Left forelimb (tissue), 1 donor: Measurements from ENCODE around the gene KCNG2.

Source experiments
- DNase-seq: peaks from one replicate; pipeline ENCODE4 v3.0.0-alpha.2; 2018; ENCODE audit warnings: low spot score

Gene KCNG2

GRCh38 chr18:79940814-79941472 lies 143.2 kb downstream of the KCNG2 start:
- peak; percentile 31 for DNase-seq

DNA sequence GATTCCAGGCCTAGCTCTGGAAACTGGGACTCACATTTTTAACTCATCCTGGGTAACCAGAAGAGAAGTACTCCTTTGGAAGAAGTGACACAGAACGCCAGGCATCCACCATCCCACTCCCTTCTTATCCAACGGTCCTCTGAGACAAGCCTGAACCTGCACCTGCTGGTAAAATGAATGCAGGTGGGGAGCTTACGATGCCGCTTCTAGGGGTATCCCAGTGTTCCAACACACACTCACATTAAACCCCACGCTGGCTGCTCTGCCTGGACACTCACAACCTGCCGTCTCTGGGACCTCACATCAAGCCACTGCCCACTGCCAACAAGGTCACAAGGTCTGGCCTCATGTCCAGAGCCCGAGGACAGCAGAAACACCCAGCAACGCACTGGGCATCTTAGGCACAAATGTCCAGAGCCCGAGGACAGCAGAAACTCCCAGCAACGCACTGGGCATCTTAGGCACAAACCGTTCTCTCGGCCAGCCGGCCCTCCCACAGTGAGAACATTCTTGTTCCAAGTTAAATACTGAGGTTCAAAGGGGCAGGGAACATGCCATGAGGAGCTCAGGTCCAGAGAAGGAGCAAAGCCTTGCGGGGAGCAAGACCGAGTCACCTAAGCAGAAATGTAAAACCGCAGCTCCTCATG lies 143.9 kb downstream of the KCNG2 start:
- peak; percentile 25 for DNase-seq

GRCh38 chr18:79942211-79942610 lies 144.5 kb downstream of the KCNG2 start:
- peak; percentile 15 for DNase-seq

- peak; percentile 33 for DNase-seq
Observed at GRCh38 chr18:79942786-79943607, 145.3 kb downstream of the KCNG2 start.

GRCh38 chr18:79943608-79944125 lies 145.9 kb downstream of the KCNG2 start:
- peak; percentile 63 for DNase-seq

DNA sequence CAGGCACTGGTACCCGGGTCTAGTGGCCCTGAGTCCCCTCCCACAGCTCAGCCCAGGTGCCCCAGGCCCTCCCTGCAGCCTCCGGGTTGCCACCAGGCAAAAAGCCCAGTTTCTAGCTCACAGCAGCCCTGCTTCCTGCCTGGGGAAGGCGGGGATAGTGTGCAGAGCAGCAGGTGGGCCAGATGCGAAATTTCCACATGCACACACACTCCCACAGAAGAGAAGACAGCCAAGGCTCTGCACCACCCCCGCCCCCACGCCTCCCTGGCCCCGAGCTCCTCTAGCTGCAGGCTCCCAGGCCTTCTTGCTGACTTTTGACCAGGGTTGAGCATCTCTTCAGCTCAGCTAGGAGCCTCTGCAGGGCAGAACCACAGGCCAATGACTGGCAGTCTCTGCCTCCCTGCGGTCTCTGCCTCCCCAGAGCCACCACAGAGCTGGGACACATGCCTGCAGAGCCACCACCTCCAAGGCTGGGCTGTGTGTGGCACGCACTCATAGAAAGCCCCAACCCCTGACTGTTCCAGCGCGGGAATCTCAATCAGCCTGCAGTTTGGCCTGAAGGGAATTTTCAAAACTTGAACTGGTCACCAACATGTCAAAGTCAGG lies 146.5 kb downstream of the KCNG2 start:
- DNase-seq: peak; percentile 68

GRCh38 chr18:79944746-79945117 lies 147.0 kb downstream of the KCNG2 start:
- DNase-seq: no peak

DNA sequence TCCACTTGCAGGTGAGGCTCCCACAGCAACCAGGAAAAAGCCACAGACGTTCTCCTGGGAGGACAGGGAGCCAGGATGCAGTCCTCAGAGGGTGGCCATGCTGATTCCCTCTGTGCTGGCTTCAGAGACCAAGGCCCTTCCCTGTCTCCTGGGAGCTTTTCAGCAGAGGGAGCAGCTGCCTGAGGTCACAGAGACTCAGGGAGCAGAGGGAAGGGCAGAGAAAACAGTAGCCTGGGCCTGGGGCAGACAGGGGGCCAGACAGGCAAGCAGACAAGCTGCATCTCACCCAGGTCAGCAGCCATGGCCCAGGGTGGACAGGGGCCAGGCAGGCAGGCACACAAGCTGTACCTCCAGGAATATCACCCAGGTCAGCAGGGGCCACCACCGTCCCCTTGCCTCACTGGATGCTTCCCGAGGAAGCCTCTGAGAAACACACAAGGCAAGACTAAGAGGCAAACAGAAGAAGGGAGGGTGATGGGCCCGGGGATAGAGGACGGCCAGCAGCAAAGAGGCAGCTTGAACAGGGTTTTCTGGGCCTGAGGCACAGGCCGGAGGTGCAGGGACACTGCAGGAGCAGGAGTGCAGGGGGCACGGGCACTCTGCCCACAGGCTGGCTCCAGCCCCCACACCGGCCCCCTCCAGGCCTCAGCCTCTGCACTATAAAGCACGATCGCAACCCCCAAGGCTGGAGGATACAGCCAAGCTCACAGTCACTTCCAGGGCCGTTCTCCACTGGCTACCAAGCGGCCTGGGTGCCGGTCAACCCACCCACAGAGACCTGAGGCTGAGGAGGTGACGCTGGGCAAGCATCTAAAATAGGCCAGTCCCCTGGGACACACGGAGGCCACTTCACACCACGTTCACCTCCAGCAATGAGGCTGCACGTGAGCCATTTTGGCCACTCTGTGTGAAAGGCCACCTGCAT lies 147.6 kb downstream of the KCNG2 start:
- DNase-seq: peak; percentile 17

GRCh38 chr18:79947054-79947755 lies 149.5 kb downstream of the KCNG2 start:
- peak; percentile 38 for DNase-seq

DNA sequence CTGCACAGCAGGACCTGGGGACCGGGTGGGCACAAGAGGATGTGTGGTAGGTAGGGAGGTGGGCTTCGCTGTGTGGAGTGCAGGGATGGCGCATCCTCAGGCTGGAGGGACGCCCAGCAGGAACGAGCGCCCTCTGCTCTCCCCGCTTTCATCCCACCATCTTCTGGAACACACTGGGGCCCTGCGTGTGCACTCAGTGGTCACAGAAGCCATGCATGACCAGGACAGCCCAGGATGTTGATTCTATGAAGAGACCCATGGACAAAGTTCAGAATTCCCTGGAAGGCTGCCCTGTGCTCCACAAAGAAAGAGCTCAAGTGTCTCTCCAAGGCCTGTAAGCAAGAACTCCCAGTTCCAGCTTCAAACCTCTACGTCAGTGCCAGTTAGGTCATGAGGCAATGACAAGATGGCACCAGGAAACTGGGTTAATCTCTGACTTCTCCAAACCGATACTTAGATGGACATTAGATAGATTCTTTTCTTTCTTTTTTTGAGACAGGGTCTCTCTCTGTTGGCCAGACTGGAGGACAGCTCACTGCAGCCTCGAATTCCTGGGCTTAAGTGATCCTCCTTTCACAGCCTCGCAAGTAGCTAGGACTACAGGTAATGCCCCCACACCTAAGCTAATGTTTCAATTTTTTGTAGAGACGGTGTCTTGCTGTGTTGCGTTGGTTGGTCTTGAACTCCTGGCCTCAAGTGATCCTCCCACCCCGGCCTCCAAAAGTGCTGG lies 150.3 kb downstream of the KCNG2 start:
- DNase-seq: peak; percentile 23

GRCh38 chr18:79948719-79949411 lies 151.1 kb downstream of the KCNG2 start:
- peak; percentile 34 for DNase-seq
